ENCODE measurements around the gene CRYBG2. TPM values are rescaled to one million over a fixed set of nuclear protein-coding genes. Genes with fewer than 3 reads are reported as not detected.

CRYBG2 gene
- total RNA-seq, 3 donors from 2014 or later (not counting 1 experiment from before 2014, with no cell fraction given) = 2.5 to 5.8 (median 3.2) TPM

- intact Hi-C loops (cut with micrococcal nuclease) = no loop called here
- peaks cover 0 to 7% of the 10 kb centered on the region in 2 donors for H3K4me1 Mint-ChIP-seq
Observed at GRCh38 chr1:26346274-26347033, 7.5 kb downstream of the CRYBG2 start.

GRCh38 chr1:26345718-26346117 is 8.2 kb downstream of the CRYBG2 start:
- DNase-seq (no peak), ATAC-seq (no peak)
- no peak overlapping the region for H3K4me3 Mint-ChIP-seq
- H3K4me1 ChIP-seq (ENCODE audit: control insufficient read depth, insufficient read depth, low read length) = no peaks in the 10 kb centered on the region
- H3K27me3 Mint-ChIP-seq (ENCODE audit: low read depth in 2 of 2) = peaks cover 0 to 17% of the 10 kb centered on the region in 2 donors
- TF ChIP-seq, protein P1, sequence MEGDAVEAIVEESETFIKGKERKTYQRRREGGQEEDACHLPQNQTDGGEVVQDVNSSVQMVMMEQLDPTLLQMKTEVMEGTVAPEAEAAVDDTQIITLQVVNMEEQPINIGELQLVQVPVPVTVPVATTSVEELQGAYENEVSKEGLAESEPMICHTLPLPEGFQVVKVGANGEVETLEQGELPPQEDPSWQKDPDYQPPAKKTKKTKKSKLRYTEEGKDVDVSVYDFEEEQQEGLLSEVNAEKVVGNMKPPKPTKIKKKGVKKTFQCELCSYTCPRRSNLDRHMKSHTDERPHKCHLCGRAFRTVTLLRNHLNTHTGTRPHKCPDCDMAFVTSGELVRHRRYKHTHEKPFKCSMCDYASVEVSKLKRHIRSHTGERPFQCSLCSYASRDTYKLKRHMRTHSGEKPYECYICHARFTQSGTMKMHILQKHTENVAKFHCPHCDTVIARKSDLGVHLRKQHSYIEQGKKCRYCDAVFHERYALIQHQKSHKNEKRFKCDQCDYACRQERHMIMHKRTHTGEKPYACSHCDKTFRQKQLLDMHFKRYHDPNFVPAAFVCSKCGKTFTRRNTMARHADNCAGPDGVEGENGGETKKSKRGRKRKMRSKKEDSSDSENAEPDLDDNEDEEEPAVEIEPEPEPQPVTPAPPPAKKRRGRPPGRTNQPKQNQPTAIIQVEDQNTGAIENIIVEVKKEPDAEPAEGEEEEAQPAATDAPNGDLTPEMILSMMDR (IDR thresholded peaks at IDR 0.05) = no peak
- peaks cover 0 to 7% of the 10 kb centered on the region in 2 donors for H3K4me1 Mint-ChIP-seq
- H3K9me3 ChIP-seq (ENCODE audit: control insufficient read depth, insufficient read depth, low read length) = no peaks in the 10 kb centered on the region
- H3K27ac Mint-ChIP-seq = no peak overlapping the region
- H3K27ac ChIP-seq (ENCODE audit: low read length) = no peak overlapping the region
- H3K27me3 ChIP-seq (ENCODE audit: control insufficient read depth, insufficient read depth, low read length) = no peaks in the 10 kb centered on the region
- no peaks in the 10 kb centered on the region for H3K36me3 ChIP-seq (ENCODE audit: control insufficient read depth, insufficient read depth, low read length)
- WGBS (ENCODE audit: insufficient coverage) = 87% methylated on average over 15 of the region's 15 CpGs
- H3K36me3 Mint-ChIP-seq = no peaks in the 10 kb centered on the region
- H3K4me3 ChIP-seq (ENCODE audit: low read length) = no peak overlapping the region
- H3K9me3 Mint-ChIP-seq = no peaks in the 10 kb centered on the region
- intact Hi-C loops (cut with micrococcal nuclease) = no loop called here

More at GRCh38 chr1:26346274-26347033, 7.5 kb downstream of the CRYBG2 start:
- Mint-ChIP-seq H3K27ac (no peak overlapping the region), H3K9me3 (no peaks in the 10 kb centered on the region), H3K36me3 (no peaks in the 10 kb centered on the region), H3K4me3 (no peak overlapping the region), H3K27me3 (ENCODE audit: low read depth in 2 of 2) (peaks cover 0 to 20% of the 10 kb centered on the region in 2 donors)
- DNase-seq (no peak), ATAC-seq (no peak)
- Histone ChIP-seq H3K4me1 (ENCODE audit: control insufficient read depth, insufficient read depth, low read length) (no peaks in the 10 kb centered on the region), H3K27ac (ENCODE audit: low read length) (no peak overlapping the region), H3K4me3 (ENCODE audit: low read length) (no peak overlapping the region), H3K36me3 (ENCODE audit: control insufficient read depth, insufficient read depth, low read length) (no peaks in the 10 kb centered on the region), H3K27me3 (ENCODE audit: control insufficient read depth, insufficient read depth, low read length) (no peaks in the 10 kb centered on the region), H3K9me3 (ENCODE audit: control insufficient read depth, insufficient read depth, low read length) (no peaks in the 10 kb centered on the region)
- 71% methylated on average over 10 of the region's 10 CpGs for WGBS (ENCODE audit: insufficient coverage)
- TF ChIP-seq, protein P1 (IDR thresholded peaks at IDR 0.05) = no peak

DNA sequence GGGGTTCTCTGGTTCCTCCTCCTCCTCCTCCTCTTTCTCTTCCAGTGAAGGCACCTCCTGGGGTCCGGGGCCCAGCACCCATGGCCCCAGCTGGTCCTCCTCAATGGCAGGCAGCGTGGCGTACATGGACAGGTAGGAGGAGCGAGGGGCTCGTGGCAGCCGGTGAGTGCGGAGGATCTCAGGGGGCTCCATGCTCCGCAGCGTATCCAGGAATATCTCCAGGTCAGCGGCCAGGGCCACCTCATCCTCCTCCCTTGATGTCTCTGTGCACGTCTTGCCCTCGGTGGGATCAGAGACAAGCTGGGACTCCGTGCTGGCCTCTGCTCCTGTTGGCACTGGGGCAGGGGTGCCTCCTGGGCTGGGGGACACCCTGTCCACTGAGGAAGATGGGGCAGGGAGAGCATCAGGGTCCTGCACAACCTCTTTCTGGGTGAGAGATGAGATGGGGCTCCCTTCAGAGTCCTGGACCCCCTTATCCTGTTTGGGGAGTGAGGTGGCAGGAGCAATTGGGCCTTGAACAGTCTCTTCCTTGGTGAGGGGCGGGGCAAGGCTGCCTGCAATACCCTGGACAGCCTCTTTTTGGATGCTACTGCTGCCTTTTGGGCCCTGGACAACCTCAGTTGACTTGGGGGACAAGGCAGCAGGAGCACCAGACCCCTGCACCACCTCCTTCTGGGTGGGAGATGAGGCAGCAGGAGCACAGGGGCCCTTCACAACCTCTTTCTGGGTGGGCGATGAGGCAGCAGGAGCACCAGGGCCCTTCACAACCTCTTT is 9.6 kb downstream of the CRYBG2 start:
- H3K4me1 ChIP-seq (ENCODE audit: control insufficient read depth, insufficient read depth, low read length) = no peaks in the 10 kb centered on the region
- ATAC-seq = no peak
- WGBS (ENCODE audit: insufficient coverage) = 89% methylated on average over 15 of the region's 15 CpGs
- peaks cover 0 to 14% of the 10 kb centered on the region in 2 donors for H3K27me3 Mint-ChIP-seq (ENCODE audit: low read depth in 2 of 2)
- peaks cover 0 to 7% of the 10 kb centered on the region in 2 donors for H3K4me1 Mint-ChIP-seq
- TF ChIP-seq, protein P1 (IDR thresholded peaks at IDR 0.05) = no peak
- no peak overlapping the region for H3K4me3 Mint-ChIP-seq
- no peaks in the 10 kb centered on the region for H3K9me3 Mint-ChIP-seq
- H3K27ac ChIP-seq (ENCODE audit: low read length) = no peak overlapping the region
- no peak overlapping the region for H3K27ac Mint-ChIP-seq
- intact Hi-C loops (cut with micrococcal nuclease) = no loop called here
- no peaks in the 10 kb centered on the region for H3K36me3 ChIP-seq (ENCODE audit: control insufficient read depth, insufficient read depth, low read length)
- H3K4me3 ChIP-seq (ENCODE audit: low read length) = no peak overlapping the region
- H3K36me3 Mint-ChIP-seq = no peaks in the 10 kb centered on the region
- no peaks in the 10 kb centered on the region for H3K27me3 ChIP-seq (ENCODE audit: control insufficient read depth, insufficient read depth, low read length)
- no peaks in the 10 kb centered on the region for H3K9me3 ChIP-seq (ENCODE audit: control insufficient read depth, insufficient read depth, low read length)
- DNase-seq = no peak

Measured in natural killer cell (primary cell).